SK-N-SH (cell line): ENCODE measurements around the gene SHC3. TPM values are rescaled to one million over a fixed set of nuclear protein-coding genes. Genes with fewer than 3 reads are reported as not detected.

Experiments used
- CTCF ChIA-PET: fragments of 300-600, 350-600 bp; formaldehyde crosslinking; extraction: SDS; loops from one replicate; lab custom pipeline; 2021; lab: Yijun Ruan, JAX
- POLR2A ChIA-PET: fragments of 350-600 bp; sonication (Branson Sonifier 250); formaldehyde crosslinking; extraction: SDS; loops from one replicate; lab custom pipeline; 2020; ENCODE audit warnings: antibody characterized with exemption, inconsistent platforms; lab: Yijun Ruan, JAX
- DNase-seq: peaks from one replicate; pipeline ENCODE4 v3.0.0; 2012
- H2AFZ ChIP-seq: fragments of 200-600 bp; sonication (generic); 2 replicates; pipeline ENCODE4 v1.8.1; 2016; ENCODE audit warnings: antibody characterized with exemption, mild to moderate bottlenecking, low read depth
- H3F3A ChIP-seq: fragments of 200-600 bp; sonication (generic); replicated peaks from 2 replicates; pipeline ENCODE3; 2016; ENCODE audit warnings: antibody characterized with exemption, mild to moderate bottlenecking; ENCODE audit not compliant: insufficient read depth
- H3K27ac ChIP-seq, 2 experiments: fragments of 200-500 bp in 1 of 2; fragments of 200-600 bp in 1 of 2; sonication (Bioruptor generic) in 1 of 2; sonication (generic), shearing (Covaris generic) in 1 of 2; 2 replicates each; pipeline versions ENCODE4 v1.5.1 to v1.6.1; 2014 to 2016; ENCODE audit warnings: low read depth in 2 of 2, inconsistent platforms in 1 of 2, low read length in 1 of 2, mild to moderate bottlenecking in 1 of 2, mixed read lengths in 1 of 2
- H3K27me3 ChIP-seq: fragments of 200-600 bp; sonication (generic), shearing (Covaris generic); 2 replicates; pipeline ENCODE4 v1.6.1; 2016; ENCODE audit warnings: mixed run types; ENCODE audit not compliant: insufficient read depth
- H3K36me3 ChIP-seq, 2 experiments: fragments of 200-500 bp in 1 of 2; fragments of 200-600 bp in 1 of 2; sonication (Bioruptor generic) in 1 of 2; sonication (generic) in 1 of 2; replicated peaks in 1 of 2; 2 replicates each; pipeline versions ENCODE3 to v1.5.1; 2014 to 2016; ENCODE audit warnings: low read length in 1 of 2, mild to moderate bottlenecking in 1 of 2; ENCODE audit not compliant: insufficient read depth in 2 of 2, control insufficient read depth in 1 of 2
- H3K4me1 ChIP-seq, 2 experiments: fragments of 200-500 bp in 1 of 2; fragments of 200-600 bp in 1 of 2; sonication (Bioruptor generic) in 1 of 2; sonication (generic), shearing (Covaris generic) in 1 of 2; 2 replicates each; pipeline versions ENCODE4 v1.5.1 to v1.6.1; 2014 to 2016; ENCODE audit warnings: low read depth in 1 of 2, low read length in 1 of 2, mixed run types in 1 of 2; ENCODE audit not compliant: insufficient read depth in 2 of 2, control insufficient read depth in 1 of 2
- H3K4me2 ChIP-seq: fragments of 200-600 bp; sonication (generic), shearing (Covaris generic); 2 replicates; pipeline ENCODE4 v1.6.1; 2017; ENCODE audit warnings: mixed run types
- H3K4me3 ChIP-seq, 2 experiments: fragments of 200-500 bp in 1 of 2; fragments of 200-600 bp in 1 of 2; sonication (Bioruptor generic) in 1 of 2; sonication (generic), shearing (Covaris generic) in 1 of 2; 2 replicates each; pipeline versions ENCODE4 v1.5.1 to v1.8.1; 2014 to 2016; ENCODE audit warnings: low read depth in 2 of 2, inconsistent platforms in 1 of 2, low read length in 1 of 2, mild to moderate bottlenecking in 1 of 2, mixed read lengths in 1 of 2, moderate library complexity in 1 of 2
- H3K79me2 ChIP-seq: fragments of 200-600 bp; sonication (generic); 2 replicates; pipeline ENCODE4 v1.8.1; 2017; ENCODE audit warnings: mild to moderate bottlenecking; ENCODE audit not compliant: insufficient read depth
- H3K9ac ChIP-seq: fragments of 200-600 bp; sonication (generic); 2 replicates; pipeline ENCODE4 v1.6.1; 2017; ENCODE audit warnings: mixed run types
- H3K9me2 ChIP-seq: fragments of 200-600 bp; sonication (generic); 2 replicates; pipeline ENCODE4 v1.6.1; 2017; ENCODE audit warnings: mixed run types
- H3K9me3 ChIP-seq: fragments of 200-600 bp; sonication (generic); 2 replicates; pipeline ENCODE4 v1.6.1; 2017; ENCODE audit warnings: mixed run types, mild to moderate bottlenecking, moderate library complexity
- H4K20me1 ChIP-seq: fragments of 200-600 bp; sonication (generic); 2 replicates; pipeline ENCODE4 v1.6.1; 2017; ENCODE audit warnings: mild to moderate bottlenecking, mixed run types; ENCODE audit not compliant: insufficient read depth
- CTCF ChIP-seq: fragments of 200-600 bp; sonication (generic); IDR thresholded peaks from 2 replicates; pipeline ENCODE4 v1.6.1; 2017; ENCODE audit warnings: antibody characterized with exemption, mild to moderate bottlenecking, moderate library complexity
- ELF1 ChIP-seq: IDR thresholded peaks from 2 replicates; pipeline ENCODE4 v1.4.0; 2012
- EP300 ChIP-seq, 2 experiments: IDR thresholded peaks; 2 replicates each; pipeline versions ENCODE4 v1.4.0 to v1.6.1; 2012; ENCODE audit warnings: borderline replicate concordance in 1 of 2, low read depth in 1 of 2, low read length in 1 of 2
- EZH2phosphoT487 ChIP-seq: fragments of 200-600 bp; sonication (generic); IDR thresholded peaks from 2 replicates; pipeline ENCODE4 v1.6.1; 2017; ENCODE audit warnings: low read depth, mixed run types, mild to moderate bottlenecking, antibody characterized with exemption, moderate library complexity, borderline replicate concordance
- FOXJ3 ChIP-seq: sonication (generic); formaldehyde crosslinking; IDR thresholded peaks from 2 replicates; pipeline ENCODE4 v1.5.1; 2020; ENCODE audit warnings: mild to moderate bottlenecking, missing genetic modification reagents
- FOXM1 ChIP-seq: IDR thresholded peaks from 2 replicates; pipeline ENCODE4 v1.4.0; 2012; ENCODE audit warnings: low read depth, mild to moderate bottlenecking
- IRF3 ChIP-seq: fragments of 150-350 bp; IDR thresholded peaks from 2 replicates; pipeline ENCODE4 v1.6.1; 2016; ENCODE audit warnings: mild to moderate bottlenecking, low read depth, low read length
- JUND ChIP-seq: IDR thresholded peaks from 2 replicates; pipeline ENCODE4 v1.4.0; 2012
- MXI1 ChIP-seq: IDR thresholded peaks from 2 replicates; pipeline ENCODE4 v1.6.1; 2012; ENCODE audit warnings: mild to moderate bottlenecking, low read depth, low read length, improper control_type of control experiment
- NRF1 ChIP-seq: IDR thresholded peaks from 2 replicates; pipeline ENCODE4 v1.6.1; 2012; ENCODE audit warnings: low read depth, mild to moderate bottlenecking, low read length
- POLR2AphosphoS5 ChIP-seq: IDR thresholded peaks from 2 replicates; pipeline ENCODE4 v1.6.1; 2012; ENCODE audit warnings: low read depth, low read length
- RFX5 ChIP-seq: IDR thresholded peaks from 2 replicates; pipeline ENCODE4 v1.6.1; 2012; ENCODE audit warnings: mild to moderate bottlenecking, improper control_type of control experiment, low read length
- SIN3A ChIP-seq: IDR thresholded peaks from 2 replicates; pipeline ENCODE4 v1.6.1; 2012; ENCODE audit warnings: low read depth, mild to moderate bottlenecking, low read length, moderate library complexity, borderline replicate concordance
- SMC3 ChIP-seq: IDR thresholded peaks from 2 replicates; pipeline ENCODE4 v1.6.1; 2012; ENCODE audit warnings: low read depth, low read length, improper control_type of control experiment
- USF1 ChIP-seq: IDR thresholded peaks from 2 replicates; pipeline ENCODE4 v1.4.0; 2012; ENCODE audit warnings: low read depth, borderline replicate concordance
- WGBS: methylation state at CpG from one replicate; pipeline ENCODE4 v1.1.6; 2017; ENCODE audit warnings: low lambda C conversion rate; 5-methylcytosine and 5-hydroxymethylcytosine counted together
- polyA plus RNA-seq, 3 experiments: library from polyadenylated mRNA; depleted of rRNA; stranded (reverse); fragments of >200 nt; gene quantifications; 2 replicates each; pipeline ENCODE4 v1.2.3, GENCODE V29; 2012

Gene SHC3
- polyA plus RNA-seq, 1 of the 3 experiments (the other 2 are of a cell fraction), result 3.2 TPM

- Histone ChIP-seq H3K9me2 (no peaks in the 10 kb centered on the region), H2AFZ (no peak overlapping the region), H3K36me3 (peaks cover 6 to 34% of the 10 kb centered on the region in 2 experiments), H3K4me3 (no peak overlapping the region), H3K79me2 (no peaks in the 10 kb centered on the region), H3K4me2 (no peak overlapping the region), H3K27me3 (no peaks in the 10 kb centered on the region), H3K27ac (no peak overlapping the region), H3K4me1 (no peaks in the 10 kb centered on the region; a peak in 1 of 4 replicates), H4K20me1 (no peaks in the 10 kb centered on the region), H3K9me3 (no peaks in the 10 kb centered on the region), H3K9ac (no peak overlapping the region), H3F3A (no peaks in the 10 kb centered on the region)
- CTCF ChIA-PET, result interaction anchor here (0.9 kb wide), 1 partner anchor 9 kb away, joined by 6 read pairs; no protein-coding TSS in a partner anchor
- POLR2A ChIA-PET, result no interaction called here
- TF ChIP-seq FOXJ3, result no peak
- TF ChIP-seq IRF3, result no peak
- no peak for TF ChIP-seq JUND
- TF ChIP-seq SMC3, result no peak
- TF ChIP-seq RFX5, result no peak
- no peak for TF ChIP-seq EP300 (IDR thresholded peaks at IDR 0.05; ENCODE audit: borderline replicate concordance in 1 of 2, low read depth in 1 of 2, low read length in 1 of 2)
- no peak for TF ChIP-seq EZH2phosphoT487
- no peak for DNase-seq
- WGBS, result 80% methylated on average over 4 of the region's 4 CpGs
Observed at GRCh38 chr9:89066835-89067234, 111.8 kb downstream of the SHC3 start.

- Histone ChIP-seq H3K4me3 (no peak overlapping the region), H3K27me3 (no peaks in the 10 kb centered on the region), H3K9me3 (no peaks in the 10 kb centered on the region), H3K36me3 (peaks cover 4 to 31% of the 10 kb centered on the region in 2 experiments), H3K9ac (no peak overlapping the region), H3K9me2 (no peaks in the 10 kb centered on the region), H3K27ac (no peak overlapping the region), H3F3A (no peaks in the 10 kb centered on the region), H3K4me1 (no peaks in the 10 kb centered on the region; a peak in 1 of 4 replicates), H3K79me2 (no peaks in the 10 kb centered on the region), H3K4me2 (no peak overlapping the region), H4K20me1 (no peaks in the 10 kb centered on the region), H2AFZ (no peak overlapping the region)
- 78% methylated on average over 6 of the region's 6 CpGs for WGBS
- no peak for DNase-seq
- CTCF ChIA-PET, result interaction anchor here (0.9 to 1.0 kb wide), 2 partner anchors 10 to 30 kb away, joined by 3 to 6 read pairs; no protein-coding TSS in a partner anchor
- TF ChIP-seq MXI1 (no peak), USF1 (no peak), ELF1 (no peak), SIN3A (no peak), CTCF (no peak), FOXM1 (no peak), SMC3 (no peak), NRF1 (no peak), POLR2AphosphoS5 (no peak)
- POLR2A ChIA-PET, result no interaction called here
Observed at GRCh38 chr9:89065921-89066320, 112.7 kb downstream of the SHC3 start.
